ENCODE results near the gene KRT12. TPM values are rescaled to one million over a fixed set of nuclear protein-coding genes. Genes with fewer than 3 reads are reported as not detected.
"Not testable (repeated sequence)": the region's sequence is repeated elsewhere in the genome, so short reads cannot be mapped to it uniquely, and the experiment has no call there.

KRT12 gene
- total RNA-seq, 1 experiment from 2014 or later, result not detected

DNA sequence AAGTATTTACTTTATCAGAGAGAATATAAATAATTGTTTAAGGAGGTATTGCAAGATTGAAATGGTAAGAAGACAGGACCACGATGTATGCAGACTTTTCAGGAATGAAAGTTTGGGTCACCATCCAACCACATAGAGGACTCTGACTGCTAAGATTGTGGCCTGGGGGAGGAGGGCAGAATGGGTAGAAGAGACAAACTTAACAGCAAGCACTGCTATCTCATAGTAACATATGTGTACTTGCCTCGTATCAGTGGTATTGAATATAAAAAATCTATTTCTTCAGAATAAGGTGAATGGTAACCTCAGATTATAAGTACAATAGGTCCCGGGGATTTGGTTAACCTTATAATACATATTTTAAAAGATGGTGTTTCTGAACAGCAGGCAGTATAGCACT lies 50.5 kb downstream of the KRT12 start:
- no peak for DNase-seq (ENCODE audit: low read depth)

DNA sequence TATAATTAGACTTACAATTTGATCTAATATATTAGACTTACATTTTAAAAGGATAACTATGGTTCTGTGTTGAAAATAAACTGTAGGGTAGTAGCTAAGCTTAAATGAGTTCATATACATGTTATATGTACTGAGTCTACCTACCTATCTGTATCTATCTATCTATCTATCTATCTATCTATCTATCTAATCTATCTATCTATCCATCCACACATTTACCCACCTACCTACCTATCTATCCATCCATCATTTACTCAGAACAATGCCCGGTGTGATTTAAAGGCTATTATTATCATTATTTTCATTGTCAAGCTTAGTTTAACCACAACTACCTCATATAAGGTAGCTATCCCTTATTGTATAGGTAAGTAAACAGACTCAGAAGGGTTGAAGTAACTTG lies 51.6 kb downstream of the KRT12 start:
- no peak for DNase-seq (ENCODE audit: low read depth)

DNA sequence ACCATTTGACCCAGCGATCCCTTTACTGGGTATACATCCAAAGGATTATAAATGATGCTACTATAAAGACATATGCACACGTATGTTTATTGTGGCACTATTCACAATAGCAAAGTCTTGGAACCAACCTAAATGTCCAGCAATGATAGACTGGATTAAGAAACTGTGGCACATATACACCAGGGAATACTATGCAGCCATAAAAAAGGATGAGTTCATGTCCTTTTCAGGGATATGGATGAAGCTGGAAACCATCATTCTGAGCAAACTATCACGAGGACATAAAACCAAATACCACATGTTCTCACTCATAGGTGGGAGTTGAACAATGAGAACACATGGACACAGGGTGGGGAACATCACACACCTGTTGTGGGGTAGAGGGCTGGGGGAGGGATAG lies 52.4 kb downstream of the KRT12 start:
- not testable (repeated sequence) for DNase-seq (ENCODE audit: low read depth)

- peak; percentile 70 for DNase-seq (ENCODE audit: low read depth)
Observed at GRCh38 chr17:40813804-40814203, 53.2 kb downstream of the KRT12 start.

- no peak for DNase-seq (ENCODE audit: low read depth)
Observed at GRCh38 chr17:40812639-40813038, 54.4 kb downstream of the KRT12 start.

Other genes with a start within 250 kb of the KRT12 start
- 64.8 and 90.4 TPM in 2 replicates for gene SMARCE1, start 219.4 kb downstream of the KRT12 start, total RNA-seq (2014; rRNA removed; shearing (Covaris generic))
- gene KRT222, start 202.0 kb downstream of the KRT12 start, total RNA-seq (2014; rRNA removed; shearing (Covaris generic)), result not detected in 2 replicates
- not detected in 2 replicates for gene KRT24, start 163.5 kb downstream of the KRT12 start, total RNA-seq (2014; rRNA removed; shearing (Covaris generic))
- not detected in 2 replicates for gene KRT25, start 111.9 kb downstream of the KRT12 start, total RNA-seq (2014; rRNA removed; shearing (Covaris generic))
- not detected in 2 replicates for gene KRT26, start 95.0 kb downstream of the KRT12 start, total RNA-seq (2014; rRNA removed; shearing (Covaris generic))
- gene KRT27, start 84.7 kb downstream of the KRT12 start, total RNA-seq (2014; rRNA removed; shearing (Covaris generic)), result not detected in 2 replicates
- gene KRT28, start 67.3 kb downstream of the KRT12 start, total RNA-seq (2014; rRNA removed; shearing (Covaris generic)), result not detected in 2 replicates
- 19.7 and 26.7 TPM in 2 replicates for gene KRT10, start 44.6 kb downstream of the KRT12 start, total RNA-seq (2014; rRNA removed; shearing (Covaris generic))
- gene KRT20, start 18.0 kb upstream of the KRT12 start, total RNA-seq (2014; rRNA removed; shearing (Covaris generic)), result not detected in 2 replicates
- 0.20 TPM in 1 of 2 replicates, not detected in the other for gene KRT23, start 70.4 kb upstream of the KRT12 start, total RNA-seq (2014; rRNA removed; shearing (Covaris generic))
- 0.24 TPM in 1 of 2 replicates, not detected in the other for gene KRT39, start 99.7 kb upstream of the KRT12 start, total RNA-seq (2014; rRNA removed; shearing (Covaris generic))
- gene KRT40, start 117.1 kb upstream of the KRT12 start, total RNA-seq (2014; rRNA removed; shearing (Covaris generic)), result not detected in 2 replicates
- not detected in 2 replicates for gene KRTAP3-3, start 126.9 kb upstream of the KRT12 start, total RNA-seq (2014; rRNA removed; shearing (Covaris generic))
- gene KRTAP3-2, start 132.7 kb upstream of the KRT12 start, total RNA-seq (2014; rRNA removed; shearing (Covaris generic)), result not detected in 2 replicates
- not detected in 2 replicates for gene KRTAP3-1, start 141.9 kb upstream of the KRT12 start, total RNA-seq (2014; rRNA removed; shearing (Covaris generic))
- gene KRTAP1-5, start 160.0 kb upstream of the KRT12 start, total RNA-seq (2014; rRNA removed; shearing (Covaris generic)), result not detected in 2 replicates
- not detected in 2 replicates for gene KRTAP1-4, start 163.0 kb upstream of the KRT12 start, total RNA-seq (2014; rRNA removed; shearing (Covaris generic))
- gene KRTAP1-3, start 167.7 kb upstream of the KRT12 start, total RNA-seq (2014; rRNA removed; shearing (Covaris generic)), result not detected in 2 replicates
- gene KRTAP1-1, start 174.2 kb upstream of the KRT12 start, total RNA-seq (2014; rRNA removed; shearing (Covaris generic)), result not detected in 2 replicates
- gene KRTAP2-1, start 180.1 kb upstream of the KRT12 start, total RNA-seq (2014; rRNA removed; shearing (Covaris generic)), result 0.48 TPM in 1 of 2 replicates, not detected in the other
- not detected in 2 replicates for gene KRTAP2-2, start 188.0 kb upstream of the KRT12 start, total RNA-seq (2014; rRNA removed; shearing (Covaris generic))
- not detected in 2 replicates for gene KRTAP2-3, start 192.9 kb upstream of the KRT12 start, total RNA-seq (2014; rRNA removed; shearing (Covaris generic))
- gene KRTAP2-4, start 198.7 kb upstream of the KRT12 start, total RNA-seq (2014; rRNA removed; shearing (Covaris generic)), result not detected in 2 replicates
- gene KRTAP4-7, start 216.9 kb upstream of the KRT12 start, total RNA-seq (2014; rRNA removed; shearing (Covaris generic)), result not detected in 2 replicates
- not detected in 2 replicates for gene KRTAP4-8, start 230.9 kb upstream of the KRT12 start, total RNA-seq (2014; rRNA removed; shearing (Covaris generic))
- not detected in 2 replicates for gene KRTAP4-16, start 235.0 kb upstream of the KRT12 start, total RNA-seq (2014; rRNA removed; shearing (Covaris generic))
- gene KRTAP4-9, start 238.2 kb upstream of the KRT12 start, total RNA-seq (2014; rRNA removed; shearing (Covaris generic)), result not detected in 2 replicates